GM15510 (cell line): ENCODE data around the gene ADAMTSL3.

Experiments used
- POLR2A ChIP-seq: IDR thresholded peaks from 3 replicates; pipeline ENCODE4 v1.6.1; 2011; ENCODE audit warnings: borderline replicate concordance; ENCODE audit not compliant: insufficient read length; ENCODE audit errors: extremely low read depth

The ADAMTSL3 gene

DNA sequence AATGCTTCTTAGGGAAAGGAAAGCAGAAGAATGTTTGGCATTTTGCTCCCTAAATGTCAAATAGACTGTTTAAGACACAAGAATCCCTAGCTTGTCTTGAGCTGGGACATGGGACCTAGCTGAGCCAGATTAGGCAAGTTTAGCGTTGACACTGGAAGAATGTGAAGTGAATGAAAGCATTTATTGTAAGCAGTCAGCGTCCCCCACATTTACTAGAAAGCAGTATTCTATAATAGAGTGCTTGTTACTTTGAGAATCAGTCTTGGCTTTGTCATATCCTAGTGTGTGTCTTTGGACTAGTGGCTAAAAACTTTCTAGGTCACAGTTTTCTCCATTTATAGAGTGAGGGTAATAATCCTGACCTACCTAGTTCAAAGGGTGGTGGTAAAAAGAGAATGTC lies 161.6 kb downstream of the ADAMTSL3 start:
- TF ChIP-seq POLR2A, result no peak

GRCh38 chr15:83816124-83816883 lies 162.4 kb downstream of the ADAMTSL3 start:
- TF ChIP-seq POLR2A, result no peak

- no peak for TF ChIP-seq POLR2A
These were observed 164.7 kb downstream of the ADAMTSL3 start for GRCh38 chr15:83818591-83818990.

DNA sequence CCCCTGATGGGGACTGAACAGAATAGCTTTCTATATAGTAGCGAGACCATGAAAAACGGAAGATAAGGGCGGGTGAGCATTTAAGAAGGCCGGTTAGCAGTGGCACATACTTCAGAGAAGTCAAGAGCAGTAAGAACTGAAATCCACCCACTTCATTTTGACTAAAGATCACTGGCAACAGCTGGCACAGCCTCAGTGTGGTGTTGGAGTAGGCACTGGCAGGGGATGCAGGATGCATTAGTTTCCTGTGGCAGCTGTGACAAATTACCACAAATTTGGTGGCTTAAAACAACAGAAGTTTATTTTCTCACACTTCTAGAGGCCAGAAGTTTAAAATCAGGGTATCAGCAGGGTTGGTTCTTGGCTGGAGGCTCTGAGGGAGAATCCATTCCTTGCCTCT lies 176.5 kb downstream of the ADAMTSL3 start:
- TF ChIP-seq POLR2A, result no peak

DNA sequence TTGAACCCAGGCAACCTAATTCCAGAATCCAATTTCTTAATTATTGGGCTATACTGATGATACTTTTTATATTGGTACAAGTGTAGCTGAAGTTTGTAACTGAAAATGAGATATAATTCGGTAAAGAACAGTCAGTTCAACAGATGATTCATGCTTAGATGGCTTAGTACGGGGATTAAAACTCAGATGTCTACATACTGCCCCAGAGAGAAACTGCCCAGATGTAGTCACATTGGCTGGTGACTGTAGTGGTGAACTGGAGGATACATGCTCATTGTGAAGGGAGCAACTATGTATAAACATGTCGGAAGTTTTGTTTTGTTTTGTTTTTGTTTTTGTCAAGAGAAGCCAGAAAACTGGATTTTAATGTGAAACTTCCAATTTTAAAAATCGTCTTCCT lies 179.6 kb downstream of the ADAMTSL3 start:
- TF ChIP-seq POLR2A, result no peak

DNA sequence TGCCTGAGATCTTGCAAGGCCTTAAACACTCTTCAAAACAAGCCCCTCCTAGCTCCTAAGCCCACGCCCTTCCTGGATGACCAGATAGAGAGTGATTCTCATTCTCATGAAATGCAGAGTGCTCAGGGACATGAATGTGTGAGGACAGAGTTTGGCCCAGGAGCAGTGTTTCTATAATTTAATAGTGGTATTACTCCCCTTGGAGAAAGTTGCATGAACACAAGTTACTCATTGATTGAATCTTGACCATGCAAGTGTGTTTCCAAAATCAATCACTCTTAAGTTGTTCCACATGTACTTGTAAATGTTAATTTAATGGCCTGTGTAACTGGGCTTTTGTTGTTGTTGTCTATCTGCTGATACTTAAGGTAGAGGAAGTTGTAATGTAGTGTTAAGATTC lies 181.6 kb downstream of the ADAMTSL3 start:
- no peak for TF ChIP-seq POLR2A

DNA sequence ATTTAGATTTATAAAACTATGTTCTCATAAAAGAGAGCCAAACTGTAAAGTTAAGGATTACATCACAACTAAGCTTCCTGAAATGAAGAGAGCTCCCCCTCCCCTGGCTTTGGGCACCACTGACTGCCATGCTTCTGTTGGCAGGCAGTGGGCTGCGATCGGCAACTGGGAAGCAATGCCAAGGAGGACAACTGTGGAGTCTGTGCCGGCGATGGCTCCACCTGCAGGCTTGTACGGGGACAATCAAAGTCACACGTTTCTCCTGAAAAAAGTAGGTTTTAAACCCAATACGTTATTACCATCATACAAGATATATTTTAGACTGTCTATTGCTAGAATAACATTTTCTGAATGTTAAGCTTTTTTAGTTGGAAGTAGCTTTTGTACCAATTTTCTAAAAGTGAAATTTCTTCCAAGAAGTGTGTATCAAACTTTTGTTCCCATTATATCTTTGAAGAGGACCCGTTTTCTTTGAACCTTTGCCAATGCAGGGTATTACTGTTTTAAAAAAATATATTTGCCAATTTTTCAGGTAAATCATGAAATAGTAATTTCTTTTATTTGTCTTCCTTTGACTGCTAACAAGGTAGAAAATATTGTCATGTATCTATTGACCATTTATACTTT lies 184.1 kb downstream of the ADAMTSL3 start:
- no peak for TF ChIP-seq POLR2A

DNA sequence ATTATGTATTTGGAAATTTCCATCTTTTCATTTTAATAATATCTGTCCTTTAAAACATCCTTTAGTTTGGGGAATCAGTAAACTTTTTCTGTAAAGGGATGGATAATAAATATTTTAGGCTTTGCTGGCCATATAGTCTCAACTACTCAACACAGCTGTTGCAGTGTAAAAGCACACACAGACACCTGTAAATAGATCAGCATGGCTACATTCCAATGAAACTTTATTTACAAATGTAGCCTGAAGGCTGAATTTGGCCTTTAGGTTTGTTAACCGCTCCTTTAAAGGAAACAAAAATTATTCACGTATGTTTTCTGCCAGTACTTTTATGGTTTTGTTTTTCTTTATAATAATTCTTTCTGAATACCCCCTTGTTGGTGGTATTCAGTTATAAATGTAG lies 184.8 kb downstream of the ADAMTSL3 start:
- TF ChIP-seq POLR2A, result no peak

GRCh38 chr15:83842281-83842680 lies 188.4 kb downstream of the ADAMTSL3 start:
- no peak for TF ChIP-seq POLR2A

- no peak for TF ChIP-seq POLR2A
These were observed 189.5 kb downstream of the ADAMTSL3 start for GRCh38 chr15:83843471-83843871.

- TF ChIP-seq POLR2A, result no peak
These were observed 190.8 kb downstream of the ADAMTSL3 start for GRCh38 chr15:83844742-83845141.

DNA sequence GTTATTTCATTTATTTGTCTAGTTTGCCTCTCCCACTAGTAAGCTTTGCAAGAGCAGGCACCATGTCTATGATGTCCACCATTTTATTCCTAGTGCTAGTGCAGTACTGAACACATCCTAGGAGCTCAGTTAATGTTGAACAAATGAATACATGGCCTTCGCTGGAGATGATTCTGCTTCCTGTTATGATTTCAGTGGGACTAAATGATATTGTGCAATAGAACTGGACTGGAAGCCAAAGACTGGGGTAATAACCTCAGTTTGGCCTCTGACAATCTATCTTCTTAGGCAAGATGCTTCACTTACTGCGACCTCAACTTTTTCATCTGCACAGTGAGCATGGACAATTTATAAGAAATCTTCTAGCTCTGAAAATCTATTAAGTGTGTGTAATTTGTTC lies 191.3 kb downstream of the ADAMTSL3 start:
- TF ChIP-seq POLR2A, result no peak

DNA sequence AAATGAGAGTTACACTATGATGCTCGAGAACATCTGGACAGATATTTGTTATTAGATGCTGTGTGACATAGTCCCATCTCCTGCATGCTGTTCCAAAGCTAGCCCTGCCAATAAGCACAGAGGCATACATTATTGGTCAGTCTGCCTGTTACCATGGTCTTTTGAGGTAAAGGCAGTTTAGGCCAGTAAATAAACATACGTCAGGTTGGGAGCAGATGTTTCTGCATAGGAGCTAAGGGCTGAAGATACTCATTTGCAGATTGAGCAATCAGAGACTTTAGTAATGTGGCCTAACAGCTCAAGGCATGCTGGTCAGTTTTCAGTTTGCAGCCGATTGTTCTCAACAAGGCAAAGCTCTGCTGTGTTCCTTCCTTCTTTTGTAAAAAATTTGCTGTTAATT lies 192.9 kb downstream of the ADAMTSL3 start:
- TF ChIP-seq POLR2A, result no peak

DNA sequence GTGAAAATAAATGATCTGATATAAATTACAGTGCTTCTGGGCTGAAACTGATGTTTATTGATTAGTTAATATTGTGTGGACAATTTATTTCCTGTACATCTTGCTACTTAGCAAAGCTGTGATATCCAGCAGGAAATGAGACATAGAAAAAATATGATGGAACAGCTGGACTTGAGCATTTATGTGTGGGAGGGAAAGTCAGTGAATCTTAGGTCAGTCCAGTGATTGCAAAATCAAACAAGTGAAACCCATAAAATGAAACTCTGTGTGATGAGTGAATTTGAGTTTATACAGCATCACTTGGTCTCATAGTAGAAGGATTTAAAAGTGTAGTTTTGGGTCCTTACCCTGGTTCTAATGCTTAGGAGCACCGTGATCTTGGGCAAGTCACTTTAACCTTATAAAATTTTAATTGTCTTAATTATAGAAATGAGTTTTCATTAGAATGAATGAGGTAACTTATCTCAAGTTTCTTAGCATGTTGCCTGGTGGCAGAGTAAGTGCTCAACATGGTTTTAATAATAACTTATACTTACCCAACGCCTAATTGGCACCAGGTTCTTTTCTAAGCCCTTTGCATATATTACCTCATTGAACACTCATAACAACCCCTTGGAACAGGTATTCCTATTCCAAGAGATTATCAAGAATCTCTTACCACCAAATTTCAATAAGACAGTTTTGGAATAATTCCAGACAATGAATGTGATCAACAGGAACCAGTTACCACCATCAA lies 194.6 kb downstream of the ADAMTSL3 start:
- TF ChIP-seq POLR2A, result no peak

DNA sequence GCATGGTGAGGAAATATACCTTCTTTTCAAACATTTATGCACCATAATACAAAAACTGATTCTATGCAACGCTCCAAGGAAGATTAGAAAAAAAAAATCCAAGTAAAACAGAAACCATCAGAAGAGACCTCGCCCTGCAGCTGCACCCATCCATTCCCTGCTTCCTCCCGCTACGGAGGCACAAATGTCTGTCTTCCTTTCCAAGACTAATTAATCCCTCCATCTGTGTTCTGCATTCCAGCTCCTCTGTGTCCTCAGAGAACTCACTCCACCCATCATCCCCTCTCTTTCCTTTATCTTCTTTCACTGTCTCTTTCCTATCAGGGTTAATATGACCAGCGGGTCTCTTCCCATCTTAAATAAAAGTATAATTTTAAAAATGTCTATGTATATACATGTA lies 196.1 kb downstream of the ADAMTSL3 start:
- TF ChIP-seq POLR2A, result no peak
